Esophagus muscularis mucosa (tissue), 4 donors: Measurements from ENCODE around the gene RFPL1. TPM values are rescaled to one million over a fixed set of nuclear protein-coding genes. Genes with fewer than 3 reads are reported as not detected.

Experiments used
- DNase-seq: peaks from one replicate; pipeline ENCODE4 v3.0.0-alpha.2; 2017; ENCODE audit errors: extremely low spot score
- H3K27ac ChIP-seq, 4 donors: fragments of 200-600 bp; sonication (generic); replicated peaks in 1 of 4; 1 replicate in 3 of 4; 2 replicates in 1 of 4; pipeline ENCODE4 v1.5.1; 2016 to 2019; ENCODE audit warnings: mild to moderate bottlenecking in 1 of 4
- H3K27me3 ChIP-seq, 4 donors: fragments of 200-600 bp; sonication (generic); one replicate each; pipeline versions ENCODE4 v1.5.1 to v1.6.0; 2016 to 2019
- H3K36me3 ChIP-seq, 4 donors: fragments of 200-600 bp; sonication (generic); one replicate each; pipeline ENCODE4 v1.5.1; 2016 to 2019
- H3K4me1 ChIP-seq, 4 donors: fragments of 200-600 bp; sonication (generic); one replicate each; pipeline ENCODE4 v1.5.1; 2016 to 2019
- H3K4me3 ChIP-seq, 4 donors: fragments of 200-600 bp; sonication (generic); 1 replicate in 2 of 4; 2 replicates in 2 of 4; pipeline ENCODE4 v1.5.1; 2016 to 2019; ENCODE audit warnings: mild to moderate bottlenecking in 4 of 4, moderate library complexity in 1 of 4
- H3K9me3 ChIP-seq, 4 donors: fragments of 200-600 bp; sonication (generic); 1 replicate in 3 of 4; 2 replicates in 1 of 4; pipeline ENCODE4 v1.5.1; 2016 to 2019
- EP300 ChIP-seq: sonication (generic); formaldehyde crosslinking; IDR thresholded peaks from one replicate; pipeline ENCODE4 v1.6.1; 2017; ENCODE audit warnings: antibody characterized with exemption
- POLR2A ChIP-seq: fragments of 450-650 bp; IDR thresholded peaks from one replicate; pipeline ENCODE4 v1.6.1; 2017; ENCODE audit warnings: antibody characterized with exemption, moderate library complexity, mild to moderate bottlenecking, low read depth
- POLR2AphosphoS5 ChIP-seq, 2 donors: sonication (generic); formaldehyde crosslinking; IDR thresholded peaks; one replicate each; pipeline ENCODE4 v1.6.1; 2017; ENCODE audit warnings: antibody characterized with exemption in 2 of 2
- WGBS: methylation state at CpG from one replicate; pipeline ENCODE4 v1.1.5; 2018; 5-methylcytosine and 5-hydroxymethylcytosine counted together
- intact Hi-C: fragments of 100-400 bp; cut with DNase I; formaldehyde crosslinking; loops from one replicate; pipeline ENCODE4 v1.15.1; 2023
- total RNA-seq, 4 donors: library from RNA; depleted of rRNA; stranded (reverse); fragments of >200 nt; gene quantifications; one replicate each; pipeline versions ENCODE4 v1.1.0 to v1.2.1, GENCODE V29; 2016
- TF ChIP-seq, protein P1 (sequence below), 3 experiments: fragments of 200-600 bp in 2 of 3; fragments of 450-650 bp in 1 of 3; sonication (generic) in 2 of 3; IDR thresholded peaks; one replicate each; pipeline ENCODE4 v1.5.1; 2017 to 2019; ENCODE audit warnings: antibody characterized with exemption in 3 of 3, mild to moderate bottlenecking in 2 of 3, moderate library complexity in 1 of 3

The RFPL1 gene
- total RNA-seq, 4 donors from 2014 or later = not detected

GRCh38 chr22:29447906-29448305 is 9.5 kb downstream of the RFPL1 start:
- H3K4me3 ChIP-seq = no peak overlapping the region
- no peaks in the 10 kb centered on the region for H3K9me3 ChIP-seq
- intact Hi-C loops = no loop called here
- H3K4me1 ChIP-seq = no peaks in the 10 kb centered on the region
- 90% methylated on average over 5 of the region's 5 CpGs for WGBS
- H3K36me3 ChIP-seq = no peaks in the 10 kb centered on the region
- TF ChIP-seq POLR2AphosphoS5 (IDR thresholded peaks at IDR 0.05) = no peak
- no peak for TF ChIP-seq POLR2A
- TF ChIP-seq, protein P1, sequence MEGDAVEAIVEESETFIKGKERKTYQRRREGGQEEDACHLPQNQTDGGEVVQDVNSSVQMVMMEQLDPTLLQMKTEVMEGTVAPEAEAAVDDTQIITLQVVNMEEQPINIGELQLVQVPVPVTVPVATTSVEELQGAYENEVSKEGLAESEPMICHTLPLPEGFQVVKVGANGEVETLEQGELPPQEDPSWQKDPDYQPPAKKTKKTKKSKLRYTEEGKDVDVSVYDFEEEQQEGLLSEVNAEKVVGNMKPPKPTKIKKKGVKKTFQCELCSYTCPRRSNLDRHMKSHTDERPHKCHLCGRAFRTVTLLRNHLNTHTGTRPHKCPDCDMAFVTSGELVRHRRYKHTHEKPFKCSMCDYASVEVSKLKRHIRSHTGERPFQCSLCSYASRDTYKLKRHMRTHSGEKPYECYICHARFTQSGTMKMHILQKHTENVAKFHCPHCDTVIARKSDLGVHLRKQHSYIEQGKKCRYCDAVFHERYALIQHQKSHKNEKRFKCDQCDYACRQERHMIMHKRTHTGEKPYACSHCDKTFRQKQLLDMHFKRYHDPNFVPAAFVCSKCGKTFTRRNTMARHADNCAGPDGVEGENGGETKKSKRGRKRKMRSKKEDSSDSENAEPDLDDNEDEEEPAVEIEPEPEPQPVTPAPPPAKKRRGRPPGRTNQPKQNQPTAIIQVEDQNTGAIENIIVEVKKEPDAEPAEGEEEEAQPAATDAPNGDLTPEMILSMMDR (IDR thresholded peaks at IDR 0.05) = no peak
- no peak for TF ChIP-seq EP300
- no peak for DNase-seq
- H3K27ac ChIP-seq = no peak overlapping the region
- peaks cover 0 to 10% (median 0%) of the 10 kb centered on the region in 4 donors for H3K27me3 ChIP-seq

DNA sequence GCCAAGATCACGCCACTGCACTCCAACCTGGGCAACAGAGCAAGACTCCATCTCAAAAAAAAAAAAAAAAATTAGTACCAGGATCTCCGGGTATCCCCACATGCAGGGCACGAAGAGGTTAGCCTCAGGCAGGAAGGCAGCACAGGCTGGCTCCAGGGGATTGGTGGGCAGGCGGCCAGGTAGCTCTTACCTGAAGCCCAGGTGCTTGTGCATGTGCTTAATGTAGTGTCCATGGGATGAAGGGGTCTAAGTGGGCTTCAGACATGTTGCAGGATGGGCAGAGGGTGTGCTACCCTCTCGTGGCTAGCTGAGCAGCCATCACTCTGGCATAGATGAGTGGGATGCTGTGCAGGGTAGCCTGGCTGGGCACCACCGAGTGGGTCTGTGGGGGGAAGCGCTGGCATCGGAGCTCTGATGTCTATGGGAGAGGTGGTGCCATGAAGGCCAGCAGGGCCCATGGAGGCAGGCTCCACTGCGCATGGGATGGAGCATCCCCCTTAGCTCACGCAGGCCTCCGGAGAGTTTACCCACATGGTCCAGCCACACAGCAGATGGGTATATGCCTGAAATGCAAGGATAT is 11.0 kb downstream of the RFPL1 start:
- WGBS = 94% methylated on average over 8 of the region's 11 CpGs
- no peak for DNase-seq
- intact Hi-C loops = no loop called here
- Histone ChIP-seq H3K27me3 (peaks cover 0 to 5% (median 0%) of the 10 kb centered on the region in 4 donors), H3K4me3 (no peak overlapping the region), H3K27ac (no peak overlapping the region), H3K36me3 (no peaks in the 10 kb centered on the region), H3K9me3 (no peaks in the 10 kb centered on the region), H3K4me1 (peaks cover 0 to 6% (median 0%) of the 10 kb centered on the region in 4 donors)
- TF ChIP-seq EP300 = no peak
- TF ChIP-seq, protein P1 (IDR thresholded peaks at IDR 0.05) = no peak

GRCh38 chr22:29450222-29450621 is 11.8 kb downstream of the RFPL1 start:
- H3K4me3 ChIP-seq = no peak overlapping the region
- H3K27ac ChIP-seq = no peak overlapping the region
- H3K4me1 ChIP-seq = peaks cover 0 to 7% (median 0%) of the 10 kb centered on the region in 4 donors
- 87% methylated on average over 8 of the region's 8 CpGs for WGBS
- TF ChIP-seq POLR2A = no peak
- TF ChIP-seq, protein P1 (IDR thresholded peaks at IDR 0.05) = no peak
- TF ChIP-seq POLR2AphosphoS5 (IDR thresholded peaks at IDR 0.05) = no peak
- no peak for TF ChIP-seq EP300
- no peaks in the 10 kb centered on the region for H3K9me3 ChIP-seq
- H3K27me3 ChIP-seq = no peaks in the 10 kb centered on the region
- no peaks in the 10 kb centered on the region for H3K36me3 ChIP-seq
- intact Hi-C loops = no loop called here
- no peak for DNase-seq

GRCh38 chr22:29451863-29452262 is 13.5 kb downstream of the RFPL1 start:
- WGBS = 90% methylated on average over 4 of the region's 4 CpGs
- Histone ChIP-seq H3K4me1 (peaks cover 0 to 11% (median 5%) of the 10 kb centered on the region in 4 donors), H3K27me3 (no peaks in the 10 kb centered on the region), H3K27ac (no peak overlapping the region), H3K36me3 (no peaks in the 10 kb centered on the region), H3K9me3 (no peaks in the 10 kb centered on the region), H3K4me3 (no peak overlapping the region)
- TF ChIP-seq POLR2A (no peak), POLR2AphosphoS5 (IDR thresholded peaks at IDR 0.05) (no peak), EP300 (no peak)
- TF ChIP-seq, protein P1 (IDR thresholded peaks at IDR 0.05) = no peak
- DNase-seq = no peak
- intact Hi-C loops = no loop called here

- no peaks in the 10 kb centered on the region for H3K36me3 ChIP-seq
- H3K4me1 ChIP-seq = peaks cover 0 to 11% (median 5%) of the 10 kb centered on the region in 4 donors
- H3K27ac ChIP-seq = no peak overlapping the region
- no peak overlapping the region for H3K4me3 ChIP-seq
- H3K27me3 ChIP-seq = no peaks in the 10 kb centered on the region
- 42% methylated on average over 8 of the region's 8 CpGs for WGBS
- intact Hi-C loops = no loop called here
- H3K9me3 ChIP-seq = no peaks in the 10 kb centered on the region
- no peak for DNase-seq
- no peak for TF ChIP-seq EP300
- no peak for TF ChIP-seq POLR2AphosphoS5 (IDR thresholded peaks at IDR 0.05)
- TF ChIP-seq, protein P1 (IDR thresholded peaks at IDR 0.05) = no peak
- no peak for TF ChIP-seq POLR2A
Observed at GRCh38 chr22:29454276-29454675, 15.9 kb downstream of the RFPL1 start.
